ENCODE data around the gene PCYT2.

Gene PCYT2

DNA sequence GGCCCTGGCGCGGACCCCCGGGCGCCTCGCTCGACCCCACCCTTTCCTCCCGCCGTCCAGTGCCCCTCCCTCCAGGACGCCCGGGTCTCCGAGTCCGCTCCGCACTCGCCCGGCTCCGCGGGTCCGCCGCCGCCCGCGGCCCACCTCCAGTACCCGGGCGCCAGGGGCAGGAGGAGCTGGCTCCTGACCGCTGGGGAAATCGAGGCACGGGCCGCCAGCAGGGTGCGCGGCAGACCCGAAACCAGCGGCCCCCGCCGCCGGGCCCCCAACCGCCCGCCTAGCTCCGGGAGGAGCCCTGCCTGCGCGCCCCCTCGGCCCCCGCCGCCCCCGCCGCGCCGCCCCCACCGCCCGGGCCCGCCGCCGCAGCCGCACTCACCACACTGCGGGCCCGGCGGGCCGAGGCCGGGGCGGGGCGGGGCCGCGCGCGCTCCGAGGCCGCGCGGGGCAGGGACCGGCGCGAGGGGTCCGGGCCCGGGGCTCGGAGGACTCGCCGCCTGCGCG lies 16.0 kb upstream of the PCYT2 start:
- no peak for TF ChIP-seq SIN3A (IDR thresholded peaks at IDR 0.05; ENCODE audit: borderline replicate concordance, insufficient read depth, low read length)
- TF ChIP-seq, protein P1, sequence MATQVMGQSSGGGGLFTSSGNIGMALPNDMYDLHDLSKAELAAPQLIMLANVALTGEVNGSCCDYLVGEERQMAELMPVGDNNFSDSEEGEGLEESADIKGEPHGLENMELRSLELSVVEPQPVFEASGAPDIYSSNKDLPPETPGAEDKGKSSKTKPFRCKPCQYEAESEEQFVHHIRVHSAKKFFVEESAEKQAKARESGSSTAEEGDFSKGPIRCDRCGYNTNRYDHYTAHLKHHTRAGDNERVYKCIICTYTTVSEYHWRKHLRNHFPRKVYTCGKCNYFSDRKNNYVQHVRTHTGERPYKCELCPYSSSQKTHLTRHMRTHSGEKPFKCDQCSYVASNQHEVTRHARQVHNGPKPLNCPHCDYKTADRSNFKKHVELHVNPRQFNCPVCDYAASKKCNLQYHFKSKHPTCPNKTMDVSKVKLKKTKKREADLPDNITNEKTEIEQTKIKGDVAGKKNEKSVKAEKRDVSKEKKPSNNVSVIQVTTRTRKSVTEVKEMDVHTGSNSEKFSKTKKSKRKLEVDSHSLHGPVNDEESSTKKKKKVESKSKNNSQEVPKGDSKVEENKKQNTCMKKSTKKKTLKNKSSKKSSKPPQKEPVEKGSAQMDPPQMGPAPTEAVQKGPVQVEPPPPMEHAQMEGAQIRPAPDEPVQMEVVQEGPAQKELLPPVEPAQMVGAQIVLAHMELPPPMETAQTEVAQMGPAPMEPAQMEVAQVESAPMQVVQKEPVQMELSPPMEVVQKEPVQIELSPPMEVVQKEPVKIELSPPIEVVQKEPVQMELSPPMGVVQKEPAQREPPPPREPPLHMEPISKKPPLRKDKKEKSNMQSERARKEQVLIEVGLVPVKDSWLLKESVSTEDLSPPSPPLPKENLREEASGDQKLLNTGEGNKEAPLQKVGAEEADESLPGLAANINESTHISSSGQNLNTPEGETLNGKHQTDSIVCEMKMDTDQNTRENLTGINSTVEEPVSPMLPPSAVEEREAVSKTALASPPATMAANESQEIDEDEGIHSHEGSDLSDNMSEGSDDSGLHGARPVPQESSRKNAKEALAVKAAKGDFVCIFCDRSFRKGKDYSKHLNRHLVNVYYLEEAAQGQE (IDR thresholded peaks at IDR 0.05; ENCODE audit: insufficient read depth in 1 of 2, low read depth in 2 of 2, low read length in 2 of 2) = no peak

DNA sequence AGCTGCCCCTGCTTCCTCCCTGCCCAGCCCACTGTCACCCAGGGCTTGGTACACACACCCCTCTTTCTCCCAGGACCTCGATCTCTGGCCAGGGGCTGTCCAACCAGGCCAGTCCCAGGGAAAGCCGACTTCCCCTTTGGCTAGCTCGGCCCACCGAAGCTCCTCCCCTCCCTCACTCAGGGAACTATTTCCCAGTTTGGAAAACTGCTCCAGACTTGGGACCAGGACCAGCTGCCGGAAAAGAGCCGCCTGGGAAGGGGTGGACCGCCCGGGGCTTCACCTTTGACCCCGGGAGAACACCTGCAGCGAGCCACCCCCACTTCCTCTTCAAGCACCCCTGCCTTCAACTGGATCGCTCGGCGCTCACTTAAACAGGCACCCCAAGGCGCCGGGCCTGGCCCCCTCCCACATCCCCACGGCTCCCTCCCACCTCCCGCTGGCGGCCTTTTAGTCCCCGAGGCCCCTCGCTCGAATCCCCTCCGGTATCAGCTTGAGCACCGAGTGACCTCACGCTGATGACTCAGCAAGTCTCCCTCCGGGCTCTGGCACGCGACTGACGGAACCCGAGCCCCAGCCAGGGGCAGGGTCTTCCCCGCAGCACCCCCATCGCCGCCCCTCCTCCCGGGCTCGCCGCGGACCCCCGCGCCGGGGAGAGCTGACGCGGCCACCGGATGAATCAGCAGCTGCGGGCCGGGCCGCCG lies 15.4 kb upstream of the PCYT2 start:
- TF ChIP-seq SIN3A (IDR thresholded peaks at IDR 0.05; ENCODE audit: borderline replicate concordance, insufficient read depth, low read length) (peak; percentile 63; the same call in 1 of the 2 replicates), TAF1 (IDR thresholded peaks at IDR 0.05; ENCODE audit: borderline replicate concordance, insufficient read depth, low read length) (no peak), FOXP2 (optimal IDR thresholded peaks at IDR 0.05; ENCODE audit: borderline replicate concordance, extremely low read depth, extremely low read length, insufficient read depth) (no peak), POLR2AphosphoS5 (IDR thresholded peaks at IDR 0.05; ENCODE audit: low read depth, low read length) (peak; percentile 72; the same call in 1 of the 2 replicates)
- TF ChIP-seq, protein P1 (IDR thresholded peaks at IDR 0.05; ENCODE audit: insufficient read depth in 1 of 2, low read depth in 2 of 2, low read length in 2 of 2) = no peak

DNA sequence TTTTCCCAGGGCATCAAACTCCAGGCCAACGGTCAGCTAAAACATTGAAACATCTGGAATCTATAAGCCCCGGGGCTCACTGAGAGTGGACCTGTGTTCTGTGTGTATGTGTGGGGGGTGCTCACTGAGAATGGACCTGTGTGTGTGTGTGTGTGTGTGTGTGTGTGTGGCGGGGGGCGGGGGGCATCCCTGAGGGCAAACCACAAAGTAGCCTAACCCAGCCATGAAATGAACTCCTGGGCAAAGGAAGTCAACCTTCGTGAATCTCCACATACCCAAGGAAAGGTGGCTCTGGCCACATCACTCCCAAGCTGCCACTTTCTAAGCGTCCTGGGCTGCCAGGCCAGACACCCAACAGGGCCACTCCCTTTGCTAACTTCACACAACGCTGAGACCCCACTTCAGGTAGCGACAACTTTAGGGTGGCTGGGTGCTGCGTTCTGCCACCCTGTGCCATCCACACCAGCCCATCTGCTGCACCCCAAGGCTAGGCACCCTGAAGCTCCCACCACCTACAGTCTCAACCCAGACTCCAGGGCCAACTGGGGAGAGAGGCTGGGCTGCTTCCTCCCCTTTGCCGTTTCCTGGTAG lies 14.8 kb upstream of the PCYT2 start:
- TF ChIP-seq TAF1 (IDR thresholded peaks at IDR 0.05; ENCODE audit: borderline replicate concordance, insufficient read depth, low read length) (no peak), FOXP2 (optimal IDR thresholded peaks at IDR 0.05; ENCODE audit: borderline replicate concordance, extremely low read depth, extremely low read length, insufficient read depth) (no peak), POLR2AphosphoS5 (IDR thresholded peaks at IDR 0.05; ENCODE audit: low read depth, low read length) (no peak), SIN3A (IDR thresholded peaks at IDR 0.05; ENCODE audit: borderline replicate concordance, insufficient read depth, low read length) (no peak)
- TF ChIP-seq, protein P1 (IDR thresholded peaks at IDR 0.05; ENCODE audit: insufficient read depth in 1 of 2, low read depth in 2 of 2, low read length in 2 of 2) = no peak

DNA sequence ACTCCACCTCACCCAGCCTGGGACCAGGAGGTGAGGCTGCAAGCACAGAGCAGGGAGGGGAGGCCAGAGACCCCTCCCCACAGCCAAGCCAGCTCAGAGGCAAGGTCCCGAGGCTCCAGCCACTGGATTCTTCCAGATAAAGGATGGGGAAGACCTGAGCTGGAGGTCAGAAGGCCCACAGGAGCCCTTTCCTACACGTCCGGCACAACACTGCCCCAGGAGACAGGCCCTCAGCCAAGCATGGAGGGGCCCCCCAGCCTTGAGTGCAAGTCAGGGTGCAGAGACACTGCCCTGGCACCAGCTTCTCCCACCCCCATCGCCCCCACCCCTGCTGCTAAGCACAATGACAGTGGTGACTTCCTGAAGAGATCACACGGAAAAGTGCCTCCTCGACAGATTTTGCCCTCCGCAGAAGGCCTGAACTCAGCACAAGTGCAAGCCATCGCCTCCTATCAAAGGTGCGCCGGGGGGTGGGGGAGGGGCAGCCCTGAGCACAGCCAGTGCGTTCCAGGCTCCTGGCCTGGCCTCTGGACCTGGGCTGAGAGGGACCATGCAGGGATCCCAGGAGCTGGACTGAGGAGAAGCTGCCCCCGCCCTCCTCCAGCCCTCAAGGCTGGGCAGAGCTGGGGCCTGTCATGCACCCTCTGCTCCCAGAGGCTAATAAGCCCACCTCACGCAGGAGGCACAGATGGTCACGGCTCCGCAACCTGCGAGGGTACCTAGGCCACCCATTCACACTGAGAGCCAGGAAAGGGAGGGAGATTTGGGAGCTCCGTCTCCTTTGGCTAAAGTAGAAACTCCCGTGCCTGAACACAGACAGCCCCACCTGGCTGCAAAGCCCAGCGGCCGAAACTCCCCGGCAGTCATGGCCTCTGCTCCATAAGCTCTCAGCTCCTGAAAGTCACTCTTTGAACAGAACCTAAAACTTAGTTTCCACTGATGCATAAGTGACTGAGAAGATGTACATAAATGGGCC lies 13.6 kb upstream of the PCYT2 start:
- TF ChIP-seq FOXP2 (optimal IDR thresholded peaks at IDR 0.05; ENCODE audit: borderline replicate concordance, extremely low read depth, extremely low read length, insufficient read depth) (no peak), POLR2AphosphoS5 (IDR thresholded peaks at IDR 0.05; ENCODE audit: low read depth, low read length) (no peak), TAF1 (IDR thresholded peaks at IDR 0.05; ENCODE audit: borderline replicate concordance, insufficient read depth, low read length) (no peak), SIN3A (IDR thresholded peaks at IDR 0.05; ENCODE audit: borderline replicate concordance, insufficient read depth, low read length) (no peak)
- TF ChIP-seq, protein P1 (IDR thresholded peaks at IDR 0.05; ENCODE audit: insufficient read depth in 1 of 2, low read depth in 2 of 2, low read length in 2 of 2) = no peak

Data from PFSK-1 (cell line).